ENCODE data around the gene NKAPL. TPM values are rescaled to one million over a fixed set of nuclear protein-coding genes. Genes with fewer than 3 reads are reported as not detected.

NKAPL gene
- total and polyA plus RNA-seq, 2 donors (not counting 3 experiments of a cell fraction or from before 2014, with no cell fraction given) = 0.72 to 1.1 TPM

GRCh38 chr6:28257042-28257441 is 2.1 kb upstream of the NKAPL start:
- no peaks in the 10 kb centered on the region for H3K36me3 ChIP-seq (ENCODE audit: control insufficient read depth in 2 of 2, extremely low read depth in 1 of 2, insufficient read depth in 2 of 2, low read length in 2 of 2)
- H3K4me2 ChIP-seq (ENCODE audit: insufficient read depth, low read length) = no peak overlapping the region
- no peak overlapping the region for H3K9ac ChIP-seq (replicated peaks; ENCODE audit: extremely low read depth, insufficient read depth, low read length)
- no peak for TF ChIP-seq JUN (IDR thresholded peaks at IDR 0.05; ENCODE audit: borderline replicate concordance, insufficient read depth, insufficient read length, low read depth)
- TF ChIP-seq POLR2A (IDR thresholded peaks at IDR 0.05; ENCODE audit: low read depth, low read length) = no peak
- TF ChIP-seq CTCF (IDR thresholded peaks at IDR 0.05; ENCODE audit: extremely low read depth in 1 of 2, insufficient read depth in 1 of 2, low read depth in 1 of 2, low read length in 2 of 2) = no peak
- TF ChIP-seq GATA2 (IDR thresholded peaks at IDR 0.05; ENCODE audit: insufficient read depth, insufficient read length, low read depth, low read length) = no peak
- no peak for TF ChIP-seq FOS (IDR thresholded peaks at IDR 0.05; ENCODE audit: borderline replicate concordance, insufficient read depth, low read length)
- TF ChIP-seq MYC (IDR thresholded peaks at IDR 0.05; ENCODE audit: low read depth, low read length) = no peak
- peaks cover 3 to 8% of the 10 kb centered on the region in 2 experiments for H3K27me3 ChIP-seq (ENCODE audit: control insufficient read depth in 2 of 2, insufficient read depth in 2 of 2, low read length in 2 of 2)
- no peak overlapping the region for H3K4me3 ChIP-seq (replicated peaks in 1 of 3; ENCODE audit: insufficient read depth in 1 of 3, low read depth in 1 of 3, low read length in 3 of 3)
- no peak for FAIRE-seq
- POLR2A ChIA-PET = no interaction called here
- H3K4me1 ChIP-seq (ENCODE audit: control insufficient read depth, extremely low read depth, insufficient read depth, low read length) = peaks cover 10% of the 10 kb centered on the region
- H2AFZ ChIP-seq (ENCODE audit: low read depth, low read length) = no peak overlapping the region
- DNase-seq (ENCODE audit: low read depth, low spot score) = no peak
- H3K9me3 ChIP-seq (replicated peaks; ENCODE audit: control insufficient read depth, insufficient read depth, low read length) = no peaks in the 10 kb centered on the region
- H3K9me1 ChIP-seq (replicated peaks; ENCODE audit: control insufficient read depth, extremely low read depth, insufficient read depth, low read length) = no peaks in the 10 kb centered on the region
- CTCF ChIA-PET = no interaction called here
- H4K20me1 ChIP-seq (replicated peaks; ENCODE audit: control insufficient read depth, extremely low read depth, insufficient read depth, low read length) = no peaks in the 10 kb centered on the region
- dilution Hi-C loops (cut with MboI; ENCODE audit: extremely low pct_ligation_motif_present, low sequenced_read_pairs) = no loop called here
- no peak overlapping the region for H3K27ac ChIP-seq (ENCODE audit: insufficient read depth, low read depth, low read length)
- no TSS peak for BruUV-seq (replicated peaks)
- no peaks in the 10 kb centered on the region for H3K79me2 ChIP-seq (ENCODE audit: control insufficient read depth, insufficient read depth, low read length)
- intact Hi-C loops (cut with micrococcal nuclease) = no loop called here

- POLR2A ChIA-PET = no interaction called here
- intact Hi-C loops (cut with micrococcal nuclease) (no loop called here), dilution Hi-C loops (cut with MboI; ENCODE audit: extremely low pct_ligation_motif_present, low sequenced_read_pairs) (no loop called here)
- H3K9ac ChIP-seq (replicated peaks; ENCODE audit: extremely low read depth, insufficient read depth, low read length) = no peak overlapping the region
- CTCF ChIA-PET = interaction anchor here (1.4 to 1.9 kb wide), 5 partner anchors 11 to 92 kb away, joined by 3 to 6 read pairs (median 4); partner anchors contain the start of genes ZKSCAN4 and ZSCAN31
- no peak overlapping the region for H2AFZ ChIP-seq (ENCODE audit: low read depth, low read length)
- no peaks in the 10 kb centered on the region for H4K20me1 ChIP-seq (replicated peaks; ENCODE audit: control insufficient read depth, extremely low read depth, insufficient read depth, low read length)
- peaks cover 26% of the 10 kb centered on the region for H3K4me1 ChIP-seq (ENCODE audit: control insufficient read depth, extremely low read depth, insufficient read depth, low read length)
- no peak overlapping the region for H3K4me3 ChIP-seq (replicated peaks in 1 of 3; ENCODE audit: insufficient read depth in 1 of 3, low read depth in 1 of 3, low read length in 3 of 3)
- H3K27ac ChIP-seq (ENCODE audit: insufficient read depth, low read depth, low read length) = no peak overlapping the region
- TF ChIP-seq GATA2 (IDR thresholded peaks at IDR 0.05; ENCODE audit: insufficient read depth, insufficient read length, low read depth, low read length) = no peak
- TF ChIP-seq MAX (IDR thresholded peaks at IDR 0.05; ENCODE audit: insufficient read depth, insufficient read length) = no peak
- no peak for TF ChIP-seq POLR2AphosphoS5 (IDR thresholded peaks at IDR 0.05; ENCODE audit: insufficient read depth, low read depth, low read length)
- TF ChIP-seq FOS (IDR thresholded peaks at IDR 0.05; ENCODE audit: borderline replicate concordance, insufficient read depth, low read length) = no peak
- TF ChIP-seq EZH2 (IDR thresholded peaks at IDR 0.05; ENCODE audit: borderline replicate concordance, low read depth, low read length, severe bottlenecking) = no peak
- no peak for TF ChIP-seq MYC (IDR thresholded peaks at IDR 0.05; ENCODE audit: low read depth, low read length)
- TF ChIP-seq JUN (IDR thresholded peaks at IDR 0.05; ENCODE audit: borderline replicate concordance, insufficient read depth, insufficient read length, low read depth) = no peak
- no peak for TF ChIP-seq POLR2A (IDR thresholded peaks at IDR 0.05; ENCODE audit: low read depth, low read length)
- TF ChIP-seq CTCF (IDR thresholded peaks at IDR 0.05; ENCODE audit: extremely low read depth in 1 of 2, insufficient read depth in 1 of 2, low read depth in 1 of 2, low read length in 2 of 2) = no peak
- H3K79me2 ChIP-seq (ENCODE audit: control insufficient read depth, insufficient read depth, low read length) = peaks cover 10% of the 10 kb centered on the region
- H3K27me3 ChIP-seq (ENCODE audit: control insufficient read depth in 2 of 2, insufficient read depth in 2 of 2, low read length in 2 of 2) = peaks cover 3 to 9% of the 10 kb centered on the region in 2 experiments
- H3K9me3 ChIP-seq (replicated peaks; ENCODE audit: control insufficient read depth, insufficient read depth, low read length) = no peaks in the 10 kb centered on the region
- peaks cover 2% of the 10 kb centered on the region for H3K9me1 ChIP-seq (replicated peaks; ENCODE audit: control insufficient read depth, extremely low read depth, insufficient read depth, low read length)
- no peaks in the 10 kb centered on the region for H3K36me3 ChIP-seq (ENCODE audit: control insufficient read depth in 2 of 2, extremely low read depth in 1 of 2, insufficient read depth in 2 of 2, low read length in 2 of 2)
- no TSS peak for BruUV-seq (replicated peaks)
- FAIRE-seq (no peak), DNase-seq (ENCODE audit: low read depth, low spot score) (no peak)
- no peak overlapping the region for H3K4me2 ChIP-seq (ENCODE audit: insufficient read depth, low read length)
These were observed 4.8 kb downstream of the NKAPL start for GRCh38 chr6:28263922-28264321.
